NCI-H128 (cell line): ENCODE data around the gene SERPING1.

Experiments used
- DNase-seq: peaks from one replicate; lab custom pipeline; 2025; ENCODE audit not compliant: unreplicated experiment; lab: John Stamatoyannopoulos, UW

The SERPING1 gene

DNA sequence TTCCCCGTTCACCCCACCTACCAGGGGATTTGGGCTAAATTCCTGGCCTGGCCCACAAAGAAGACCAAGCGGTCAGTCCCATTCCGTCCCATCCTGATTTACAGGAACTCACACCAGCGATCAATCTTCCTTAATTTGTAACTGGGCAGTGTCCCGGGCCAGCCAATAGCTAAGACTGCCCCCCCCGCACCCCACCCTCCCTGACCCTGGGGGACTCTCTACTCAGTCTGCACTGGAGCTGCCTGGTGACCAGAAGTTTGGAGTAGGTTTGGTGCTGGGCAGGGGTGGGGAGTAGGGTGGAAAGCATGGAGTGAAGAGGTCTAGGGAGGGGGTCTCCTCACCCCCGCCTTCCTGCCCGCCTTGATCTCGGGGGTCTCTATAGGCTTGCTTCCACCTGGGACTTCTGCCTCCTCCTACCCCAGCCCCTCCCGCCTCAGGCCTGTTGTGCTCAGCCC, at the start of gene SERPING1:
SERPING1 (plus strand) TSS at position 225 of the 455 bp plus-strand sequence. CDS start 586 bp downstream, outside the sequence.
- DNase-seq = no peak

DNA sequence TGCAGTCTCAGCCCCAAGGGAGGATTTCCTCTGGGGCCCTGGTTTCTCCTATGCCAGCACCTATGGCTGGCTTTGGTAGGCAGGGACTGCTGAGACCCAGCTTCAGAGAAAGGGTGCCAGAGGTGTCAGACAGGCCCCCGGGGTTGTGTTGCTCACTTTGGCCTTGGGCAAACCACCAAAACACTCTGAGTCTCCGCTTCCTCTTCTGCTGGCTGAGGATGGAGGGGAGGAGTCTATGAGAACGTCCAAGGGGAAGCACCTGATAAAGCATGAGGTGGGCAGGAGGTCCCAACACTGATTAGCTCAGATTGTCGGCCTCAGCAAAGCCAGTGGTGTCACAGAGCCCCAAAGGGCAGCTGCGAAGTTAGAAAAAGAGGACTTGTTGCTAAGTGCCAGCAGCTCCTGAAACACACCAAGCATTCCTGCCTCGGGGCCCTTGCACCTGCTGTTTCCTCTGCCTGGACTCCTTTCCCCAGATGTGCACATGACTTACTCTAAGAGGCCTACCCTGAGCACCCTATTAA, 49.6 kb upstream of the SERPING1 start:
- no peak for DNase-seq

DNA sequence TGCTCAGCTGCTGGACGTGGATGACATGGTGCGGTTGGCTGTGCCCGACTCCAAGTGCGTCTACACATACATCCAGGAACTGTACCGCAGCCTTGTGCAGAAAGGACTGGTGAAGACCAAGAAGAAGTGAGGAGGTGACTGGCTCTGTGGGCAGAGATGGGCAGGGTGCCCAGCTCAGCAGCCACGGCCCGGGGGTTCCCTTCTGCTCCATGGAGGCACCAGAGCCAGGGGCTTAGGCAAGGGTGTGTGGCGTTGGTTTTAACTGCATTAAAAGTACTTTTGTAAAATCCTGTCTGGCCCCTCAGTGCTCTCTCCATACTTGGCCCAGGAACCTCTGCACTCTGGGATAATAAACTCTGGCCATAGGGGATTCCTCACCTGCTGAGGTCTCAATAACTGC, 47.5 kb upstream of the SERPING1 start:
- DNase-seq = no peak

DNA sequence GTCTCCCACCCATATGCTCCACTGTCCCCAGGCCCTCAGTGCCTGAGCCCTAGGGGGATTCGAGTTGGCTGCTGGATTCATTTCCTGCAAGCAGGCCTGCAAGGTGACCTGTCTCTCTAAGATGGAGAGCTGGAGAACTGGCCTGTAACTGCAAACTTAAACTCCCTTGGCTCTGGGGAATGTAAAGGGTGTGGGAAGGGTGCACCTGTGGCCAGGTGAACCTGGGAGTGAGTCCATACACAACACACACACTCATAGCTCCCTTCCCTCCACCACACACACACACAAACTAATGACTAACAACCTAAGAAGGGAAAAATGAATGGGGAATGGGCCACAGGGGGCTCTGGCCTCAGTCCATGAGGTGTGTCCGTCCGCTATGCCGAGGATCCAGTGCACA, 45.5 kb upstream of the SERPING1 start:
- no peak for DNase-seq

DNA sequence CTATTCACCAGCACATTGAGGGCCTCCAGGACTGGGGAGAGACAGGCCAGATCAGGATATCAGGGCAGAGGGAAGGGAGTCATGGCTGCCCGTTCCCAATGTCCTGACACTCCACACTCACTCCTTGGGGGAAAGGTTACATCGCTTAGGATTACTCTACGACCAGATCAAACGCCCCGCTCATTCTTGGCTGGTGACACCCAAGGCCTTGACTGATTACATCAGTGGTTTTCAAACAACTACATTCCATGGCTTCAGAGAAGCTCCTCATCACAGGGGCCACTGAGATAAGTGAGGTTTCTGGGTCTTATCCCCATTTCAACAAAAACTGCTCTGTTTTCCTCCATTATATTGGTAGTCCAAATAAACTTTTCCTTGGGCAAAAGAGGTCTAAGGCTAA, 45.0 kb upstream of the SERPING1 start:
- no peak for DNase-seq

DNA sequence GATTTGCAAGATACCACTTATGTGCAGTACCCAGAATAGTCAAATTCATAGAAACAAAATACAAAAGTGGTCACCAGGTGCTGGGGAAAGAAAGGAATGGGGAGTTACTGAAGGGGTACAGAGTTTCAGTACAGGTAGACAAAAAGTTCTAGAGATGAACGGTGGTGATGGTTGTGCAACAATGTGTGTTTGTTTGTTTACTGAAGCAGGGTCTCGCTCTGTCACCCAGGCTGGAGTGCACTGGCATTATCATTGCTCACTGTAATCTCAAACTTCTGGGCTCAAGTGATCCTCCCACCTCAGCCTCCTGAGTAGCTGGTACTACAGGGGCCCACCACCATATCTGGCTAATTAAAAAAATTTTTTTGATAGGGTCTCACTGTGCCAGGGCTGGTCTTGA, 42.1 kb upstream of the SERPING1 start:
- DNase-seq = no peak

DNA sequence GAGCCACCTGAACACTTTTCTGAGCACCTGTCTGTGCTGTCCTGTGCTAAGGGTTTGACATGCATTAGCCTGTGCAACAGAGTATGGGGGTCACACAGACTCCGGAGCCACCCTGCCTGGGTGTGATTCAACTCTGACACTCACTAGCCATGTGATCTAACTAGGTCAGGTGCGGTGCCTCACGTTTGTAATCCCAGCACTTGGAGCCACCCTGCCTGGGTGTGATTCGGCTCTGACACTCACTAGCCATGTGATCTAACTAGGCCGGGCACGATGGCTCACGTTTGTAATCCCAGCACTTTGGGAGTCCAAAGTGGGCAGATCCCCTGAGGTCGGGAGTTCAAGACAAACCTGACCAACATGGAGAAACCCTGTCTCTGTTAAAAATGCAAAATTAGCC, 41.4 kb upstream of the SERPING1 start:
- no peak for DNase-seq

DNA sequence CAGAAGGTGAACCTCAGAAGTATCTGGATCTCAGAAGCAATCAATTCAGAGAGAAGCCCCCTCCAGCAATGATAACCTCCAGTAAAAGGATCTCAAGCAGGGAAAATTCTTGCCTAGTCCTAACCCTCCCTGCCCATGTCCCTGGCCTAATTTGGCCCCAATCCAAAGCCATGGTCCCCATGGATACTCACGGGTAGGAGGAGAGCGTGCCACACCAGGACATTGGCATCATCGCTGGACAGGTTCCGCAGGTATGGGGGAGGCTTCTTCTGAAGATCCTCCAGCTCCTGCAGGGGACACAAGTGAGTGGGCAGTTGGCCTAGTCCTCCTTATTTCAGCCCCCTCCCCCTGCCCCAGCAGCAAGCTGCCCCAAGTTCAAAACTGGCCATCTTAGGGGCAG, 37.3 kb upstream of the SERPING1 start:
- no peak for DNase-seq

DNA sequence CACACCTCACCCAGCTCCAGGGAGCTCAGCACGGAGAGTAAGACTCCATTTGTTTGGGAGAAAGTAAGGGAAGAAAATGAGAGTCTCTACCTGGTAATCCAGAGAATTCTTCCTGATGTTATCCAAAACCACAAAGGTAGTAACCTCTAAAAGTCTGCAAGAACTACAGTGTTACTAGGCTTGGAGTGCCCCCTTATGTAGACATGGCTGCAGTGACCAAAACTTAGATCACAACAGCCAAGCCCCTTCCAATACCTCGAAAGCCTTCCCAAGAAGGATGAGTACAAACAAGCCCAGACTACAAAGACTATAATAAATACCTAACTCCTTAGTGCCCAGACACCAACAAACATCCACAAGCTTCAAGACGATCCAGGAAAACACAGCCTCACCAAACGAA, 34.9 kb upstream of the SERPING1 start:
- no peak for DNase-seq

DNA sequence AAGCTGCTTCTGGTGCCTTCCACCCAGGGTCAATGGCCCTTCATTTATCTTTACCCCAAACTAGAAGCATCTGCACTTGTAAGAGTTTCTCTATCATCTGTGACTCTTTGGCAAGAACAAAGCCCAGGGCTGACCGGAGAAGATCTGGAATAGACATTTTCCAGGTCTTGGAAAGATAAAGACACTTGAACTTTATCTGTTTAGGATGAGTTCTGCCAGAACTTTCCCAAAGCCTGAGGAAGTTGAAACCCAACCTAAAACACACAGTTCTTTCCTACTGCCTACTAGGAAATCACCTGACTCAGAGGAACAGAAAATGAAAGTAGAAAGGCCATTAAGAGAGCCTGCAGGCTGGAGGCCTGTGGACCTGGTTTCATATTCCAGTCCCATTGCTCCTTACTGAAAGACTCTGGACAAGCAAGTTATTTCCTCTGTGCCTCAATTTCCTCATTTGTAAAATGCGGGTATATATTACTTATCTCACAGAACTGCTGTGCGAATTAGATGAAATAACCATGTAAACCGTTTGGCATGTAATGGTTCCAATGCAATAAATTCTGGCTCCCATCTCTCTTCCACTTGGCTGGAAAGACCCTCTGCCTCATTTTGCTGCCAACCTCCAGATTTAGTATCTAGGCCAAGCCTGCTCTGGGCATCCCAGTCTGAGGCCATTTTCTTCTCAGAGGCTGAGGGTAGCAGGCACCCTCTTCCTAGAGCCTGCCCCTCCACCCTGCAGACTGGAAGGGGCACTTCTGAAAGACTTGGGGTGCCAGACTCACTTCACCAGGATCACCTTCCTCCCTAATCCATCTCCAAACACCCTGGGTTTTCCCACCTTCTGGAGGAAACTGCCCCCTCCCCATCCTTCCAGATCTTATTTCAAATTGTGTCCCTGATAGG, 31.2 kb upstream of the SERPING1 start:
- no peak for DNase-seq

DNA sequence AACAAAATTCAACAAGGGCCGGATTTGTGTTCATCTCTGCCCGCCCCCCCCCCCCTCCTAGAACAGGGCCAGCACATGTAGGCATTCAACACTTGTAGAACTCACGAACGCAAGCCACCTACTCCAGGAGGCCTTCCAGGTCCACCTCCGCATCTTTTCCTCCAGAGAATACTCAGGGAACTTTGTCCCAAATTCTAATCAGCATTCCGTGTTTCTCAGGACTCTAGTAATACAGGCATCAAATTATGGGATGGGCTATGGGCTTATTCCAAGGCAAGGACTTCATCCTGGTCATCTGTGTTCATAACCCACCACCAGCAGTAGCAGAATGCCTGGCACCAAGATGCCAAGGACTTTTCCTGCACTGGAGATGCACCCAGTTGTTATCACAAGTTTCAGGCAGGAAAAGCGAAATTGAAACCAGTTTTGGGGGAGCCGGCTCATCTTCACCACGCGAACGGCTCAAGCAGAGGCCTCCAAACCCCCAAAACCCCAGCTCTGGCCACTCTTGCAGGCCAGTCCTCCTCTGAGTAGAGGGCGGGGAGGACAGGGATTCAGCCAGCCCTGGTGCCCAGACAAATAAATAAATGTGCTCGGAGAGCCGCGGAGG, 30.5 kb upstream of the SERPING1 start:
- DNase-seq = no peak

DNA sequence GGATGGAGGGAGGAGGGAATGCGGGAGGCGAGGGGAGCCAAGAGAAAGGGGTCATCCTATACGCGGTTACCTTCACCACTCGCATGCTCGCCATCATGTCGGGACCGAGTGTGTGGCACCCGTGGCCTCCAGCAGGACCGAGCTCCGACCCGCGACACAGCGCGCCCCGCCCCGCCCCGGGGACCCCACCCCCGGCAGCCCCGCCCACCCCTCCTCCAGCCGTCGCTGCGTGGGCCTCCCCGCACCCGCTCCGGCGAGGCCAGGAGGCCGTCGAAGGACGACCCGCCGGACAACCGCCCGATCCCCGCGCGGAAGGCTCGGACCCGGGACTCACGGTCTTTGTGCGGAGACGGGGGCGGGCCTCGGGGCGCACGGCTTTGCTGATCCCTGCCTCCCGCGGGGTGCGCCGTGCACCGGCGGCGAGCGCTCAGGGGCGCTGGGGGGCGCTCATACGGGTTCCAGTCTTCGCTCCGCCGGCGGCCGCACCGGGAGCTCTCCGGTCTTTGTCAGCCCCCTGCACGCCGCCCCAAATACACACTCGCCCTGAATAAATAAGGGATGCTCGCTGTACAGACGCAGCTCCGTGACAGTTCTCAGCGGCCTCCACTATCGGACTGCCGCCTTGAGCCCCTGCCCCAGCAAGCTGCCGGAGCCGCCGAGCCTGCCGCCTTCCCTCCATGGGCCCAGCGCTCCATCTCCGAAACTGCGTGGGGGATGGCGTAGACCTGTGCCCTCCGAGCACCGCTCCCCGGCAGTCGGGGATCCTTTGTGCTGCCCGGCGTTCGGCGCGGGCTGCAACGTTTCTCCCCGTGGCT, 29.8 kb upstream of the SERPING1 start, which contains the start of gene UBE2L6:
UBE2L6 (minus strand) TSS at position 158 of the 815 bp plus-strand sequence; CDS start at position 97, 61 bp downstream.
- peak; percentile 56 for DNase-seq

DNA sequence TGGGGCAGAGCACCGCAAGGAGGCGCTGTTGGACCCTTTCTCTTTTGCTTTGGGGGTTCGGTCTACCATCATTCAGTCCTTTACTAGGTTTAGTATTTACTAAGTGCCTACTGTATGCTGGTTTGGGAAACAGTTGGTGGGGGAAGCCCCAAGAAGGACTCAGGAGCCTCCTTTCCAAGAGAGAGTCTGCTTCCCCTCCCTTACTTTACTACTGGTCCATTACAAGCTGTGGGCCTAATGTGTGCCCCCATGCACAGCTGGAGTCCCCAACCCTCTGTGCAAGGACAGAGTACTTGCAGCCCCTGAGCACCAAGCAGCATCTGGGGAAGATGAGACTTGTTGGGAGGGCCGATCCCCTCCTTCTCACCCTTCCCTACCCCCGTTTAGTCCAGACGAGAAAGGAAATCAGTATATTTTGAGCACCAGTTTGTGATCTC, 29.1 kb upstream of the SERPING1 start:
- no peak for DNase-seq

DNA sequence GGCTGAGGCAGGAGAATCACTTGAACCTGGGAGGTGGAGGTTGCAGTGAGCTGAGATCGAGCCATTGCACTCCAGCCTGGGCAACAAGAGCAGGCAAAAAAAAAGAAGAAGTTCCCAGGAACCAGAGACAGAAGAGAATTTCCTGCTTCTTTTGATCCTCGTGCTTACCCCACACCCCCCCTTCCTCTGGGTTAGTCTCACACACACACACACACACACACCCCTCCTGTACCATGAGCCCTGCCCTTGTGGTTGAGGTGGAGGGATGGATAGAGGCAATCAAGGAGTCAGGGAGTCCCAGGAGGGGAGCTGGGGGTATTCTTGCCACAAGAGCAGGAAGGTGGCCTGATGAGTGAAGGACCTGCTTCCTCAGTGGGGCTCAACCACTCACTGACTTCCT, 25.9 kb upstream of the SERPING1 start:
- DNase-seq = no peak

DNA sequence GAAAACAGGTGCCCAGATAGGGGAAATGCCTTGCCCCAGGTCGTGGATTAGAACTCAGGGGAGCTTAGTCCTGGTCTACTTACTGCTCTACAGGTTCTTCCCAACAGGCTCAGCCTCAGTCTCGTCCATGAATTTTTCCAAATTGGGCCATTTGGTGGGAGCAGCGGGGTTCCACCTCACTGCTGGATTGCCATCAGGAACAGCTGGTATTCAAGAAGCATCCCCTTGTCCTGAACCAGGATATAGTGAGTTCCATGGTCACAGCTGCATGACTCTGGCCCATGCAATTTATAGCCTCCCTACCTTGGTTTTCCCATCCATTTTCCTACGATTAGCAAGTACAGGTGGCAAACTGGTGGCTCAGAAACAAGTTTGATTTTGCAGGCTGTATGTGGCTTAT, 23.4 kb upstream of the SERPING1 start:
- no peak for DNase-seq

DNA sequence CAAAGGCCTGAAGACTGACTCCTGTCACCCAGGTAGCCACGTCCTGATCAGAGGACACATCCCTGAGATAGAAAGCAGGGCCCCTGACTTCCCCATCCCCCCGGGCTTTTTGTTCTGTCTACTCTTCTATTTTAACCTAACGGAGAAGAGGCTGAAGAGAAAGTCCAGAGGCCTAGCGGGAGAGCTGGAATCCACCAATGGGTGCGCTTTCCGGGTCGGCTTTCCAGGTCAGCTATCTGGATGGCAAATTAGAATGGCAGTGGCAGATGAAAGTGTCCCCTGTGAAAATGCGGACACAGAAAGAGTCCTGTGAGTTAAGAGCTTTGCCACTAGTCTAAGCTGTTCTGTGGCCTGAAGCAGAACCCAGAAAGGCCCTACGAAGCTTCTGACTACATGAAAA, 13.1 kb upstream of the SERPING1 start:
- no peak for DNase-seq

DNA sequence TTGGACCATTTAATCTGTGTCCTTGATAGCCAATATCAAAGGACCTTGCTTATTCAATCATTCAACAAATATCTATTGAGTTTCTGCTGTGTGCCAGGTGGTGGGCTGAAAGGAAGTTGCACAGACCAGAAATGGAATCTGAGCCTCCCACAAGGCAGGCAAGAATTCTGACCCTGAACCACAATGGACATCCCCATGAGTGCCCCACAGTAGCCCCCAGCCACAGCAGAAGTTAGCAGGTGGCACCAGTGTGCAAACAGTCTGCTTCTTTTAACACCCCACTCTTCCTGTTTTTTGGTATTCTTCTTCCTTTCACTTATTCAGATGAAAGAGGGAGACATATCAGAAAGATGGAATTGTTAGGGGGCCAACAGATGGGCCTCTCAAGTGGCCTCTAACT, 12.2 kb upstream of the SERPING1 start:
- DNase-seq = no peak

DNA sequence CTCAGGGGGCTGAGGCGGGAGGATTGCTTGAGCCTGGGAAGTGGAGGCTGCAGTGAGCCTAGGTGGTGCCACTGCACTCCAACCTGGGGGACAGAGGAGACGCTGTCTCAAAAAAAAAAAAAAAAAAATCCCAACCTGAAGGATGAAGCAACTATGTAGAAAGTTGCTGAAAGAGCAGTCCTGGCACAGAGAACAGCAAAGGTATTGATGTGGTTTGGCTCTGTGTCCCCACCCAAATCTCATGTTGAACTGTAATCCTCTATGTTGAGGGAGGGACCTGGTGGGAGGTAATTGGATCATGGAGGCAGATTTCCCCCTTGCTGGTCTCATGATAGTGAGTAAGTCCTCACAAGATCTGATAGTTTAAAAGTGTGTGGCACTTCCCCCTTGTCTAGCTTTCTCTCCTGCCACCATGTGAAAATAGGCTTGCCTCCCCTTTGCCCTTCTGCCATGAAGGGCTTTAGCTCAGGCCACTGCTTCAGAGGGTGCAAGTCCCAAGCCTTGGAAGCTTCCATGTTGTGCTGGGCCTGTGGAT, 10.7 kb upstream of the SERPING1 start:
- no peak for DNase-seq

DNA sequence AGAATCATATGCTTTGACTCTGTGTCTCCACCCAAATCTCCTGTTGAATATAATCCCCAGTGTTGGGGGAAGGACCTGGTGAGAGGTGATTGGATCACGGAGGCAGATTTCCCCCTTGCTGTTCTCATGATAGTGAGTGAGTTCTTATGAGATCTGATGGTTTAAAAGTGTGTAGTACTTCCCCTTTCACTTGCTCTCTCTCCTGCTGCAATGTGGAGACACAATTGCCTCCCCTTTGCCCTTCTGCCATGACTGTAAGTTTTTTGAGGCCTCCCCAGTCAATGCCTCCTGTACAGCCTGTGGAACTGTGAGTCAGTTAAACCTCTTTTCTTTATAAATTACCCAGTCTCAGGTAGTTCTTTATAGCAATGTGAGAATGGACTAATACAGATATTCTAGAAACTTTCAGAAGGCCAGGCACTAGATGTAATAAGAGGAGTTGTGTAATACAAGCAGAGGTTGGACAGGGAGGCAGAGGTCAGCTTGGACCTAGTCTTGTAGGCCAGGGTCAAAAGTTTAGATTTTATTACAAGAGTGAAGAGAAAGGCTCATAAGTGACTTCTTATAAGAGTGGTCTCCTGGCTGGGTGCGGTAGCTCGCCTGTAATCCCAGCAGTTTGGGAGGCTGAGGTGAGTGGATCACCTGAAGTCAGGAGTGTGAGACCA, 9.3 kb upstream of the SERPING1 start:
- DNase-seq = no peak

DNA sequence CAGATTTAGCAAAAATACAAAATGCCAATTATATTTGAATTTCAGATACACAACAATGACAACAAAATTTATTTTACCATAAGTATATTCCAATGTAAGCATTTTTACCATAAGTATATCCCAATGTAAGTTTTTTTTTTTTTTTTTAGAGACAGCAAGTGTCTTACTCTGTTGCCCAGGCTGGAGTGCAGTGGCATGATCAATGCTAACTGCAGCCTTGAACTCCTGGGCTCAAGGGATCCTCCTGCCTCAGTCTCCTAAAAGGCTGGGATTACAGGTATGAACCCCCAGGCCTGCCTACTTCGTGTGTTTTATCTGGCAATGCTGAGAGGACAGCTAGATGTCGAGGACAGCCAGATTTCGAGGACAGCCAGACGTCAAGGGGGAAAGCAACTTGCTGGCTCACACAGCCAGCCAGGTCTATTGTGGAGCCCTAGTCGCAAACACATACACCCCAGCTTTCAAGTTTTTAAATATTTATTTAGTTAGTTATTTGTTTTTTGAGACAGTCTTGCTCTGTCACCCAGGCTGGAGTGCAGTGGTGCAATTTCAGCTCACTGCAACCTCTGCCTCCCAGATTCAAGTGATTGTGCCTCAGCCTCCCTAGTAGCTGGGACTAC, 1.1 kb upstream of the SERPING1 start:
- DNase-seq = no peak
